ENCODE results near the gene GLUD2. TPM values are rescaled to one million over a fixed set of nuclear protein-coding genes. Genes with fewer than 3 reads are reported as not detected.
"Not testable (repeated sequence)": the region's sequence is repeated elsewhere in the genome, so short reads cannot be mapped to it uniquely, and the experiment has no call there.

The GLUD2 gene
- under 1 TPM; 0.37 to 0.89 TPM for total RNA-seq
- long read RNA-seq, result 0 reads

- DNase-seq, result peak in 1 of 2 donors; percentile 25
- ATAC-seq, result peak; percentile 52
- intact Hi-C loops (cut with DNase I, micrococcal nuclease), result not testable (repeated sequence)
These were observed at the start of gene GLUD2 for GRCh38 chrX:121047441-121048419. Gene GLUD2 (plus strand): TSS chrX:121047610. CDS start chrX:121047685, 75 bp downstream.

GRCh38 chrX:120999413-120999812, 48.0 kb upstream of the GLUD2 start:
- no peak for ATAC-seq
- DNase-seq, result no peak
- intact Hi-C loops (cut with DNase I, micrococcal nuclease), result no loop called here

- no peak for ATAC-seq
- DNase-seq, result no peak
- intact Hi-C loops (cut with DNase I, micrococcal nuclease), result no loop called here
These were observed 46.8 kb upstream of the GLUD2 start for GRCh38 chrX:121000589-121000988.

DNA sequence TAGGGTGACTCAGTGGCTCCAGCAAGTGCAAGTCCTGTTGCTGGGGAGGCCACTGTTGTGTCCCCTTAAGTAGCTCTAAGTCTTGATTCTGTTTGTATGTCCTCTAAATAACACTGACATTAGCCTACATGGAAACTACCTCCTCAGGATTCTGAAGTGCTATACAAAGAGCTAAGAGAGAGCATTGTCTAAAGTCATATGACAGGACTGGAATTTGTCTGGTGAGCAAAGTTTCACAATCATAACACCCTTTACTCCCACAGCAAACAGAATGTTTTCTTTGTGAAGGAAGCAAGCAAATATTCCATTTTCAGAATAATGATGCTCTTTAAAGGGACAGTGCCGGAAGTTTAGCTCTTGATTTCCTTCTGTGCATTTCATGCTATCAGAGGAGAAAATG, 38.5 kb upstream of the GLUD2 start:
- intact Hi-C loops (cut with DNase I, micrococcal nuclease), result no loop called here
- ATAC-seq (no peak), DNase-seq (no peak)

GRCh38 chrX:121009764-121010163, 37.6 kb upstream of the GLUD2 start:
- no peak for ATAC-seq
- intact Hi-C loops (cut with DNase I, micrococcal nuclease), result no loop called here
- DNase-seq, result no peak

GRCh38 chrX:121010218-121010617, 37.2 kb upstream of the GLUD2 start:
- DNase-seq, result no peak
- no peak for ATAC-seq

DNA sequence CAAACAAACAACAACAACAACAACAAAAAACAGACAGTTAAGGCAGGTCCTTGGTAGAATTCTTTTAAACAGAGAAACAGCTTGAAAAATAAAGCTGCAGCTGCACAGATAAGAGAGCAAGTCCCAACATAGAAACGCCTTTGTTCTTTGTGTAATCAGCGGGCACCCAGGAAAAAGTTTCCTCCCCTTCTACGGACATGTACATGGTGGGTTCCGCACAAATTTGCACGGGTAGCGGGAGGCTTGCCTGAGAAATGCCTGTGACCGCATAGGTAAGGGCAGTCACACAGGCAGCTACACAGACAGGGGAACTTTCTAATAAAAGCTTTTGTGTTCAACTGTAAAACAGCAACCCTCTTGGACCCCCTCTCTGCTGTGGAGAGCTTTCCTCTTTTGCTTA, 36.2 kb upstream of the GLUD2 start:
- DNase-seq (no peak), ATAC-seq (no peak)
- intact Hi-C loops (cut with DNase I, micrococcal nuclease), result no loop called here

More at GRCh38 chrX:121010218-121010617, 37.2 kb upstream of the GLUD2 start:
- intact Hi-C loops (cut with DNase I, micrococcal nuclease), result no loop called here

DNA sequence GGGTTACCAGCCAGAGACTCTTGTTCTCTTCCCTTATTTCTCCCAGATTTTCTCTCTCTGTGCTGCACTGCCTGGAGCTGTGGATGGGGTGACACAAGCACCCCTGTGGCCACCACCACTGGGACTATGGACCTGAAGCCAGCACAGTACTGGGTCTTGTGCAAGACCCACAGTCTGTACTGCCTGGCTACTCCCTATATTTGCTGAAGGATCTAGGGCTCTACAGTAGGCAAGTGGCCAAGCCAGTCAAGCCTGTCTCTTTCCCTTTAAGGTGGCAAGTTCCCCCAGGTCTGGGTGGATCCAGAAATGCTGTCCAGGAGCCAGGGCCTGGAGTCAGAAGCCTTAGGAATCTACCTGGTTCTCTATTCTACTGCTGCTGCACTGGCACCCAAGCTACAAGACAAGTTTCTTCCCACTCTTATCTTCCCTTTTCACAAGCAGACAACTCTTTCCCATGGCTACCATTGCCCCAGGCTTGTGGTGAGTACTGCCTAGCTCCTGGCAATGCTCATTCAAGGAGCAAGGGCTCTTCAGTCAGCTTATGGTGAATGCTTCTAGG, 33.4 kb upstream of the GLUD2 start:
- DNase-seq, result no peak
- ATAC-seq, result no peak
- intact Hi-C loops (cut with DNase I, micrococcal nuclease), result no loop called here

- ATAC-seq (no peak), DNase-seq (no peak)
- intact Hi-C loops (cut with DNase I, micrococcal nuclease), result no loop called here
These were observed 32.6 kb upstream of the GLUD2 start for GRCh38 chrX:121014826-121015225.

GRCh38 chrX:121028419-121028818, 19.0 kb upstream of the GLUD2 start:
- ATAC-seq (no peak), DNase-seq (no peak)
- intact Hi-C loops (cut with DNase I, micrococcal nuclease), result no loop called here

- no peak for ATAC-seq
- intact Hi-C loops (cut with DNase I, micrococcal nuclease), result no loop called here
These were observed 17.3 kb upstream of the GLUD2 start for GRCh38 chrX:121030083-121030482.

GRCh38 chrX:121032531-121032930, 14.9 kb upstream of the GLUD2 start:
- ATAC-seq (no peak), DNase-seq (no peak)
- intact Hi-C loops (cut with DNase I, micrococcal nuclease), result no loop called here

More at GRCh38 chrX:121030083-121030482, 17.3 kb upstream of the GLUD2 start:
- DNase-seq, result no peak

DNA sequence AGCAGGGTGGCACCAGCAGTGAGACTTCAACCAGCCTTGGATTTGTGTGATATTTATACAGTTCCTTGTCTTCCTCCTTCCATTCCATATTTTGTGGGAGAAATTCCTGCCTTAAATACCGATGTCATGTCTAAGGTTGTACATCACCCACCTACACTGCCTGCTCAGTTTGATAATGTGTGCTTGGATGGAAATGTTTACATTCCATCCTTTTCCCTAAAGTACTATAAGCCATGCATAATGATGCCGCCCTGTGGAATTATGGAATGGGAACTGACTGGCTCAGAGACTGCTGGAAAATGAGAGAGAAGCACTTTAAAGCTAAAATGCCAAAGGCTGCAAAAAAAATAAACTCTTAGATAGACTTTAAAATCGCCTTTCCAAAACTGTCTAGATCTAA, 11.3 kb upstream of the GLUD2 start:
- ATAC-seq, result no peak
- DNase-seq, result no peak
- intact Hi-C loops (cut with DNase I, micrococcal nuclease), result no loop called here

DNA sequence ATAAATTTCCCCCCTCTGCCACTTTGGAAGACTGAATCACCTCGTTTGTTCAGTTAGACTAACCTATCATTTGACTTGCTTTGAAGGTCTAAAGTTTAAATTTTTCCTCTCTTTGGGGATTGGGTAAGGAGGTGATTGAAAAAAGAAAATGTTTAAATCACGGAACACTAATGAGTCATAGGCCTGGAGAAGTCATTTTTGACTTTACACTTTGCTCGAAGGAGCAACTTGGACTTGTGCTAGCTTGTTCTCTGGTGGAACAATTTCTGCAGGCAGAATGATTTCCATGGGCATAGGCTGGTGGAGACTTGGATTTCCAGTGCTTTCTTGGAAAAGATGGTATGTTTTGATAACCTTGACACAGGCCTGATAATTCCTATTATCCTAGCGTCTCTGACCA, 10.5 kb upstream of the GLUD2 start:
- DNase-seq, result no peak
- intact Hi-C loops (cut with DNase I, micrococcal nuclease), result no loop called here
- no peak for ATAC-seq

DNA sequence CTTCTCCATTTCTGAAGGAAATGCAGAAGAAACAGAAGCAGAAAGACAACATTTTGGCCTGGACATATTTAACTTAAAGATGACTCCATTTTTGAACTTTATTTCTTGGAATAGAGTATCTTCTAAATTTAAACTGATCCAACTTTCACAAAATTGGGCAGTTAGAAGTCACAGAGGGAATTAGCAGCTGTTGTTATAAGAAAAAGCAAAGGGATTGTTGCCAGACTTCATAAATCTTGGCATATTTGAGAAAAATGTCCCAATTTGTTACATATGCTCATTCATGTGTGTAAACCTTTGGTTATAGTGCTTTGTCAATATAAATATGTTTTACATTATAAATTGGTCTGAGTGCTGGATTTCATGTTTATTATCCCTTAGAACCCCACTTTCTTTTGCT, 3.4 kb downstream of the GLUD2 start:
- intact Hi-C loops (cut with DNase I, micrococcal nuclease), result no loop called here
- ATAC-seq (no peak), DNase-seq (no peak)

GRCh38 chrX:121052122-121052521, 4.7 kb downstream of the GLUD2 start:
- no peak for ATAC-seq
- DNase-seq, result no peak
- intact Hi-C loops (cut with DNase I, micrococcal nuclease), result no loop called here

GRCh38 chrX:121062289-121062688, 14.9 kb downstream of the GLUD2 start:
- intact Hi-C loops (cut with DNase I, micrococcal nuclease), result no loop called here

DNA sequence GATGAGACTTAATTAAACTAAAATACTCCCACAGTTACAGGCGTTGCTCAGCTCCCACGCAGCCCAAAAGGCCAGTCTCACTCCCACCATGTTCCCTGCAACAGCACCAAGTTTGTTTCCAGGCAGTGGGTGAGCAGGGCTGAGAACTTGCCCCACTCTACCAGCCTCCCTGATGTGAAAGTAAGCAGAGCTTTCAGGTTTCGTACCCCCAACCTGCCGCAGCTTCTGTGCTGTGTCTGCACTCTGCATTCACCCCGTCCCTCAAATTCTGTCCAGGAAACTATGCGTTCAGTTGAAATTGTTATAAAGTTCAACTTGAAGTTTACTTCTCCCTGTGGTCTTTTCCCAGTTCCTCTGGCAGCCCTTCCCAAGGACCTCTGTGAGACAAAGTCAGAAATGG, 17.2 kb downstream of the GLUD2 start:
- no peak for ATAC-seq
- DNase-seq, result no peak
- intact Hi-C loops (cut with DNase I, micrococcal nuclease), result no loop called here

More at GRCh38 chrX:121062289-121062688, 14.9 kb downstream of the GLUD2 start:
- no peak for ATAC-seq
- DNase-seq, result no peak

GRCh38 chrX:121084247-121084646, 36.8 kb downstream of the GLUD2 start:
- ATAC-seq; intact Hi-C loops (cut with DNase I, micrococcal nuclease); DNase-seq: not testable (repeated sequence)

GRCh38 chrX:121084903-121085611, 37.6 kb downstream of the GLUD2 start:
- intact Hi-C loops (cut with DNase I, micrococcal nuclease), result no loop called here
- ATAC-seq, result no peak

More at GRCh38 chrX:121084903-121085611, 37.6 kb downstream of the GLUD2 start:
- DNase-seq, result no peak
